Keratinocyte (primary cell): ENCODE measurements around the gene ANAPC16. TPM values are rescaled to one million over a fixed set of nuclear protein-coding genes. Genes with fewer than 3 reads are reported as not detected.
"Not testable (repeated sequence)": the region's sequence is repeated elsewhere in the genome, so short reads cannot be mapped to it uniquely, and the experiment has no call there.

Source experiments
- DNase-seq: peaks from one replicate; pipeline ENCODE4 v3.0.0-alpha.2; 2011; ENCODE audit warnings: low read depth, missing footprints, low spot score
- FAIRE-seq: peaks from 2 replicates; lab custom pipeline; 2011; peaks lifted over from hg19 to GRCh38; lab: Jason Lieb, UNC
- H2AFZ ChIP-seq: 2 replicates; pipeline ENCODE4 v1.6.0; 2012; ENCODE audit warnings: low read length, control low read depth, inconsistent platforms; ENCODE audit not compliant: control insufficient read depth
- H3K27ac ChIP-seq: 2 replicates; pipeline ENCODE4 v1.5.1; 2011; ENCODE audit warnings: low read length; ENCODE audit not compliant: control insufficient read depth, insufficient read depth
- H3K27me3 ChIP-seq: 3 replicates; pipeline ENCODE4 v1.6.0; 2011; ENCODE audit warnings: low read length; ENCODE audit not compliant: control insufficient read depth, insufficient read depth; ENCODE audit errors: extremely low read depth
- H3K36me3 ChIP-seq, 2 experiments: 2 replicates in 1 of 2; 3 replicates in 1 of 2; pipeline ENCODE4 v1.5.1; 2011; ENCODE audit warnings: low read length in 2 of 2, mild to moderate bottlenecking in 1 of 2; ENCODE audit not compliant: control insufficient read depth in 2 of 2, insufficient read depth in 2 of 2; ENCODE audit errors: extremely low read depth in 1 of 2
- H3K4me1 ChIP-seq: 3 replicates; pipeline ENCODE4 v1.5.1; 2011; ENCODE audit warnings: low read length; ENCODE audit not compliant: control insufficient read depth, insufficient read depth; ENCODE audit errors: extremely low read depth
- H3K4me2 ChIP-seq: 3 replicates; pipeline ENCODE4 v1.6.0; 2011; ENCODE audit warnings: low read depth, low read length; ENCODE audit not compliant: control insufficient read depth, insufficient read depth; ENCODE audit errors: extremely low read depth
- H3K4me3 ChIP-seq, 3 experiments: fragments of 200-600 bp in 1 of 3; sonication (generic) in 1 of 3; 2 replicates in 2 of 3; 3 replicates in 1 of 3; pipeline ENCODE4 v1.5.1; 2011 to 2016; ENCODE audit warnings: low read length in 3 of 3, mild to moderate bottlenecking in 3 of 3, control low read depth in 2 of 3, inconsistent platforms in 1 of 3, low read depth in 1 of 3, mixed read lengths in 1 of 3, mixed run types in 1 of 3, moderate library complexity in 1 of 3; ENCODE audit not compliant: control insufficient read depth in 2 of 3, insufficient read depth in 2 of 3; ENCODE audit errors: extremely low read depth in 1 of 3
- H3K79me2 ChIP-seq: 2 replicates; pipeline ENCODE4 v1.6.0; 2012; ENCODE audit warnings: low read length; ENCODE audit not compliant: control insufficient read depth, insufficient read depth
- H3K9ac ChIP-seq: 3 replicates; pipeline ENCODE4 v1.6.0; 2011; ENCODE audit warnings: low read length; ENCODE audit not compliant: control insufficient read depth, insufficient read depth; ENCODE audit errors: extremely low read depth
- H3K9me1 ChIP-seq: 3 replicates; pipeline ENCODE4 v1.6.0; 2011; ENCODE audit warnings: low read length; ENCODE audit not compliant: control insufficient read depth, insufficient read depth; ENCODE audit errors: extremely low read depth
- H3K9me3 ChIP-seq: 2 replicates; pipeline ENCODE4 v1.5.1; 2012; ENCODE audit warnings: low read depth, low read length; ENCODE audit not compliant: control insufficient read depth
- H4K20me1 ChIP-seq: 3 replicates; pipeline ENCODE4 v1.6.0; 2011; ENCODE audit warnings: low read length; ENCODE audit not compliant: control insufficient read depth, insufficient read depth; ENCODE audit errors: extremely low read depth
- EZH2 ChIP-seq: IDR thresholded peaks from one replicate; pipeline ENCODE4 v1.6.1; 2012; ENCODE audit warnings: inconsistent platforms, mild to moderate bottlenecking, low read length, moderate library complexity
- dilution Hi-C: fragments of 300-500 bp; cut with MboI; formaldehyde crosslinking; loops from one replicate; pipeline ENCODE4 v1.7.0; 2020; ENCODE audit warnings: low sequenced_read_pairs; ENCODE audit not compliant: extremely low pct_ligation_motif_present
- polyA plus RNA-seq, 5 experiments: library from polyadenylated mRNA; depleted of rRNA in 3 of 5; stranded (reverse) in 3 of 5; stranded (forward) in 1 of 5; unstranded in 1 of 5; fragments of >200 nt; gene quantifications; 1 replicate in 1 of 5; 2 replicates in 3 of 5; 3 replicates in 1 of 5; pipeline versions ENCODE4 v1.2.1 to v1.2.3, GENCODE V29; 2011 to 2012; ENCODE audit warnings: missing spikeins in 2 of 5, low read depth in 1 of 5, low replicate concordance in 1 of 5
- TF ChIP-seq, protein P1 (sequence below), 3 experiments: IDR thresholded peaks in 1 of 3; conservative IDR thresholded peaks in 1 of 3; optimal IDR thresholded peaks in 1 of 3; 2 replicates in 2 of 3; 3 replicates in 1 of 3; pipeline versions ENCODE3 to v1.5.1; 2011; ENCODE audit warnings: low read length in 3 of 3, mild to moderate bottlenecking in 3 of 3, moderate library complexity in 2 of 3, control low read depth in 1 of 3, inconsistent platforms in 1 of 3; ENCODE audit not compliant: insufficient read depth in 2 of 3; ENCODE audit errors: extremely low read depth in 1 of 3

The ANAPC16 gene
- polyA plus RNA-seq, 1 donor (not counting 4 experiments of a cell fraction or from before 2014, with no cell fraction given), result 93.9 TPM

DNA sequence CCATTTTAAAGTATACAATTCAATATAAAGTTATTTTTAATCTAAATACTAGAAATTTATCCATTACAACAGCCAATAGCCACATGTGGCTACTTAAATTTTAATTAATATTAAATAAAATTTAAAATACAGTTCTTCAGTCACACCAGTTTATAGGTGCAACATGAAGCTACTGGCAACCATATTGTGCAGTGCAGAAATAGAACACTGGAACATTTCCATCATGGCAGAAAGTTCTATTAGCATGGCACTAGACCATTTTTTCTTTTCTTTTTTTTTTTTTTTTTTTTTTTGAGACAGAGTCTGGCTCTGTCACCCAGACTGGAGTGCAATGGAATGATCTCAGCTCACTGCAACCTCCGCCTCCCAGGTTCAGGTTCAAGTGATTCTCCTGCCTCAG, 5.5 kb downstream of the ANAPC16 start:
- Histone ChIP-seq H4K20me1 (no peaks in the 10 kb centered on the region), H3K4me2 (no peak overlapping the region), H3K27me3 (no peaks in the 10 kb centered on the region), H2AFZ (no peak overlapping the region), H3K79me2 (peaks cover 37% of the 10 kb centered on the region), H3K9ac (no peak overlapping the region), H3K9me3 (no peaks in the 10 kb centered on the region), H3K4me1 (peaks cover 25% of the 10 kb centered on the region), H3K27ac (no peak overlapping the region), H3K36me3 (peaks cover 7% of the 10 kb centered on the region in 2 experiments), H3K9me1 (no peaks in the 10 kb centered on the region), H3K4me3 (no peak overlapping the region)
- no peak for DNase-seq
- no peak for FAIRE-seq
- dilution Hi-C loops, result no loop called here
- TF ChIP-seq EZH2, result no peak
- TF ChIP-seq, protein P1, sequence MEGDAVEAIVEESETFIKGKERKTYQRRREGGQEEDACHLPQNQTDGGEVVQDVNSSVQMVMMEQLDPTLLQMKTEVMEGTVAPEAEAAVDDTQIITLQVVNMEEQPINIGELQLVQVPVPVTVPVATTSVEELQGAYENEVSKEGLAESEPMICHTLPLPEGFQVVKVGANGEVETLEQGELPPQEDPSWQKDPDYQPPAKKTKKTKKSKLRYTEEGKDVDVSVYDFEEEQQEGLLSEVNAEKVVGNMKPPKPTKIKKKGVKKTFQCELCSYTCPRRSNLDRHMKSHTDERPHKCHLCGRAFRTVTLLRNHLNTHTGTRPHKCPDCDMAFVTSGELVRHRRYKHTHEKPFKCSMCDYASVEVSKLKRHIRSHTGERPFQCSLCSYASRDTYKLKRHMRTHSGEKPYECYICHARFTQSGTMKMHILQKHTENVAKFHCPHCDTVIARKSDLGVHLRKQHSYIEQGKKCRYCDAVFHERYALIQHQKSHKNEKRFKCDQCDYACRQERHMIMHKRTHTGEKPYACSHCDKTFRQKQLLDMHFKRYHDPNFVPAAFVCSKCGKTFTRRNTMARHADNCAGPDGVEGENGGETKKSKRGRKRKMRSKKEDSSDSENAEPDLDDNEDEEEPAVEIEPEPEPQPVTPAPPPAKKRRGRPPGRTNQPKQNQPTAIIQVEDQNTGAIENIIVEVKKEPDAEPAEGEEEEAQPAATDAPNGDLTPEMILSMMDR (optimal IDR thresholded peaks at IDR 0.05 in 1 of 3, IDR thresholded peaks at IDR 0.05 in 1 of 3, conservative IDR thresholded peaks at IDR 0.05 in 1 of 3; ENCODE audit: extremely low read depth in 1 of 3, insufficient read depth in 2 of 3, low read length in 3 of 3), result no peak

DNA sequence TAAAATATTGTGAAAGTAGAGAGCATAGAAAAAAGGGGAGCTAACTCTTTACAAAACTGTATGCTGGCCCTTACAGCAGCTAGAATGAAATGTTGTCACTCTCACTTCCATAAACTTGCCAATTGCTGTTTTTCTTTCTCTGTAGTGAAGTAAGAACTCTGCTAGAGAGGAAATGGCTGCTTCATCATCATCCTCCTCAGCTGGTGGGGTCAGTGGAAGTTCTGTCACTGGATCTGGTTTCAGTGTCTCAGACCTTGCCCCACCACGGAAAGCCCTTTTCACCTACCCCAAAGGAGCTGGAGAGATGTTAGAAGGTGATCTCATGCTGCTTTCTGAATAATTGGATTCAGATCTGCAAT, 7.9 kb downstream of the ANAPC16 start:
- H3K4me2 ChIP-seq, result no peak overlapping the region
- H3K27ac ChIP-seq, result no peak overlapping the region
- no peaks in the 10 kb centered on the region for H4K20me1 ChIP-seq
- H3K4me1 ChIP-seq, result peaks cover 10% of the 10 kb centered on the region
- dilution Hi-C loops, result no loop called here
- DNase-seq (no peak), FAIRE-seq (no peak)
- H3K9ac ChIP-seq, result no peak overlapping the region
- H3K4me3 ChIP-seq, result no peak overlapping the region
- TF ChIP-seq, protein P1 (optimal IDR thresholded peaks at IDR 0.05 in 1 of 3, IDR thresholded peaks at IDR 0.05 in 1 of 3, conservative IDR thresholded peaks at IDR 0.05 in 1 of 3; ENCODE audit: extremely low read depth in 1 of 3, insufficient read depth in 2 of 3, low read length in 3 of 3), result no peak
- TF ChIP-seq EZH2, result no peak
- H3K27me3 ChIP-seq, result no peaks in the 10 kb centered on the region
- H3K9me1 ChIP-seq, result no peaks in the 10 kb centered on the region
- H3K36me3 ChIP-seq, result peaks cover 6 to 7% of the 10 kb centered on the region in 2 experiments
- H2AFZ ChIP-seq, result no peak overlapping the region
- H3K79me2 ChIP-seq, result peaks cover 19% of the 10 kb centered on the region
- H3K9me3 ChIP-seq, result no peaks in the 10 kb centered on the region

DNA sequence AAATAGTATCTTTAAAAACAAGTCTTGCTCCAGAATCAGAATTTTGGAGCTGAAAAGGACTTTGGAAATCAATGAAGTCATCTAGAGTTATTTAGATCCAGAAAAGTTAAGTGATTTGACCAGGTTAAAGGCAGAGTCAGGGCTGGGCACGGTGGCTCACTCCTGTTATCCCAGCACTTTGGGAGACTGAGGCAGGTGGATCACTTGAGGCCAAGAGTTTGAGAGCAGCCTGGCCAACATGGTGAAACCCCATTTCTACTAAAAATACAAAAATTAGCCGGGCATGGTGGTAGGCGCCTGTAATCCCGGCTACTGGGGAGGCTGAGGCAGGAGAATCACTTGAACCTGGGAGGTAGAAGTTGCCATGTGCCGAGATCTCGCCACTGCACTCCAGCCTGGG, 8.4 kb downstream of the ANAPC16 start:
- H3K36me3 ChIP-seq, H3K9ac ChIP-seq, H4K20me1 ChIP-seq, H2AFZ ChIP-seq, H3K27me3 ChIP-seq, FAIRE-seq, H3K9me1 ChIP-seq, H3K4me2 ChIP-seq, dilution Hi-C loops, H3K27ac ChIP-seq, H3K4me1 ChIP-seq, H3K9me3 ChIP-seq, DNase-seq, H3K4me3 ChIP-seq: not testable (repeated sequence)
- H3K79me2 ChIP-seq, result peaks cover 14% of the 10 kb centered on the region
